ENCODE data around the gene SSTR3.

- TF ChIP-seq, protein P1, sequence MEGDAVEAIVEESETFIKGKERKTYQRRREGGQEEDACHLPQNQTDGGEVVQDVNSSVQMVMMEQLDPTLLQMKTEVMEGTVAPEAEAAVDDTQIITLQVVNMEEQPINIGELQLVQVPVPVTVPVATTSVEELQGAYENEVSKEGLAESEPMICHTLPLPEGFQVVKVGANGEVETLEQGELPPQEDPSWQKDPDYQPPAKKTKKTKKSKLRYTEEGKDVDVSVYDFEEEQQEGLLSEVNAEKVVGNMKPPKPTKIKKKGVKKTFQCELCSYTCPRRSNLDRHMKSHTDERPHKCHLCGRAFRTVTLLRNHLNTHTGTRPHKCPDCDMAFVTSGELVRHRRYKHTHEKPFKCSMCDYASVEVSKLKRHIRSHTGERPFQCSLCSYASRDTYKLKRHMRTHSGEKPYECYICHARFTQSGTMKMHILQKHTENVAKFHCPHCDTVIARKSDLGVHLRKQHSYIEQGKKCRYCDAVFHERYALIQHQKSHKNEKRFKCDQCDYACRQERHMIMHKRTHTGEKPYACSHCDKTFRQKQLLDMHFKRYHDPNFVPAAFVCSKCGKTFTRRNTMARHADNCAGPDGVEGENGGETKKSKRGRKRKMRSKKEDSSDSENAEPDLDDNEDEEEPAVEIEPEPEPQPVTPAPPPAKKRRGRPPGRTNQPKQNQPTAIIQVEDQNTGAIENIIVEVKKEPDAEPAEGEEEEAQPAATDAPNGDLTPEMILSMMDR (IDR thresholded peaks at IDR 0.05) = no peak
- no peak for TF ChIP-seq POLR2A (IDR thresholded peaks at IDR 0.05)
These were observed 22.7 kb upstream of the SSTR3 start for GRCh38 chr22:37234736-37235711.
